Lung (tissue), 12 donors: Measurements from ENCODE around the gene TPCN2. TPM values are rescaled to one million over a fixed set of nuclear protein-coding genes. Genes with fewer than 3 reads are reported as not detected.

Source experiments
- ATAC-seq: fragments of 200-7000 bp; cut with Tn5 transposase; one replicate; pipeline ENCODE4 v1.9.1; 2020; ENCODE audit warnings: moderate number of reproducible peaks; ENCODE audit not compliant: insufficient read depth, low FRiP score
- DNase-seq, 3 donors: peaks; one replicate each; pipeline ENCODE4 v3.0.0-alpha.2; 2013 to 2017
- H3K27ac ChIP-seq, 2 donors: one replicate each; pipeline ENCODE4 v1.5.1; 2013; ENCODE audit warnings: mild to moderate bottlenecking in 2 of 2, moderate library complexity in 2 of 2, control low read depth in 1 of 2, inconsistent platforms in 1 of 2, low read depth in 1 of 2, low read length in 1 of 2
- H3K27me3 ChIP-seq, 3 donors: one replicate each; pipeline ENCODE4 v1.5.1; 2013; ENCODE audit warnings: low read length in 2 of 3; ENCODE audit not compliant: control insufficient read depth in 3 of 3, insufficient read depth in 3 of 3
- H3K36me3 ChIP-seq, 4 donors: one replicate each; pipeline ENCODE4 v1.5.1; 2013; ENCODE audit warnings: low read length in 4 of 4, mild to moderate bottlenecking in 1 of 4, moderate library complexity in 1 of 4; ENCODE audit not compliant: control insufficient read depth in 4 of 4, insufficient read depth in 4 of 4
- H3K4me1 ChIP-seq, 5 donors: one replicate each; pipeline ENCODE4 v1.5.1; 2013; ENCODE audit warnings: low read length in 5 of 5, mild to moderate bottlenecking in 2 of 5, moderate library complexity in 1 of 5; ENCODE audit not compliant: control insufficient read depth in 5 of 5, insufficient read depth in 5 of 5
- H3K4me3 ChIP-seq: one replicate; pipeline ENCODE4 v1.5.1; 2013; ENCODE audit warnings: mild to moderate bottlenecking, control low read depth, moderate library complexity
- H3K9ac ChIP-seq, 2 donors: one replicate each; pipeline ENCODE4 v1.5.1; 2013; ENCODE audit warnings: low read length in 2 of 2, control low read depth in 1 of 2; ENCODE audit not compliant: insufficient read depth in 1 of 2
- H3K9me3 ChIP-seq, 4 donors: one replicate each; pipeline ENCODE4 v1.5.1; 2013; ENCODE audit warnings: low read length in 3 of 4, mild to moderate bottlenecking in 1 of 4, moderate library complexity in 1 of 4; ENCODE audit not compliant: control insufficient read depth in 4 of 4, insufficient read depth in 3 of 4
- WGBS, 2 donors: extraction: QIAGEN DNeasy Blood & Tissue Kit; methylation state at CpG; one replicate each; pipeline ENCODE4 v1.1.7; 2013; 5-methylcytosine and 5-hydroxymethylcytosine counted together
- polyA plus RNA-seq, 2 donors: library from polyadenylated mRNA; stranded (reverse); fragments of 200-250 nt; gene quantifications; one replicate each; pipeline ENCODE4 v1.2.1, GENCODE V29; 2013
- total RNA-seq, 2 donors: library from RNA; depleted of rRNA in 1 of 2; stranded (reverse); fragments of >200 nt in 1 of 2; gene quantifications; one replicate each; pipeline ENCODE4 v1.2.1, GENCODE V29; 2014 to 2021
- TF ChIP-seq, protein P1 (sequence below): IDR thresholded peaks from 2 replicates; pipeline ENCODE4 v1.5.1; 2012; ENCODE audit warnings: mild to moderate bottlenecking; ENCODE audit errors: control extremely low read depth, extremely low read depth
- donor health status: control.
- donor health status: control.
- donor health status: Bipolar disorder and iron deficiency.
- donor health status: healthy.
- donor health status: DM: yes; HTN: yes; CAD: no.

Gene TPCN2
- total and polyA plus RNA-seq, 4 donors = 10.0 to 25.0 (median 14.5) TPM

DNA sequence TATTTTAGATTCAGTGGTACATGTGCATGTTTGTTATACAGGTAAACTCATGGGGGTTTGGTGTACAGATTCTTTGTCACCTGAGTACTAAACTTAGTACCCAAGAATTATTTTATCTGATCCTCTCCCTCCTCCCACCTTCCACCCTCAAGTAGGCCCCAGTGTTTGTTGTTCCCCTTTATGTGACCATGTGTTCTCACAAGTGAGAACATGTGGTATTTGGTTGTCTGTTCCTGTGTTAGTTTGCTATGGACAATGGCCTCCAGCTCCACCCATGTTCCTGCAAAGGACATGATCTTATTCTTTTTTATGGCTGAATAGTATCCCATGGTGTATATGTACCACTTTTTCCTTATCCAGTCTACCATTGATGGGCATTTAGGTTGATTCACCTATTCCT lies 113.8 kb downstream of the TPCN2 start:
- Histone ChIP-seq H3K4me3 (no peak overlapping the region), H3K36me3 (no peaks in the 10 kb centered on the region), H3K27me3 (no peaks in the 10 kb centered on the region), H3K9ac (no peak overlapping the region), H3K4me1 (peaks cover 0 to 6% (median 4%) of the 10 kb centered on the region in 5 donors), H3K9me3 (peaks cover 0 to 5% (median 2%) of the 10 kb centered on the region in 4 donors), H3K27ac (no peak overlapping the region)
- ATAC-seq = no peak
- TF ChIP-seq, protein P1, sequence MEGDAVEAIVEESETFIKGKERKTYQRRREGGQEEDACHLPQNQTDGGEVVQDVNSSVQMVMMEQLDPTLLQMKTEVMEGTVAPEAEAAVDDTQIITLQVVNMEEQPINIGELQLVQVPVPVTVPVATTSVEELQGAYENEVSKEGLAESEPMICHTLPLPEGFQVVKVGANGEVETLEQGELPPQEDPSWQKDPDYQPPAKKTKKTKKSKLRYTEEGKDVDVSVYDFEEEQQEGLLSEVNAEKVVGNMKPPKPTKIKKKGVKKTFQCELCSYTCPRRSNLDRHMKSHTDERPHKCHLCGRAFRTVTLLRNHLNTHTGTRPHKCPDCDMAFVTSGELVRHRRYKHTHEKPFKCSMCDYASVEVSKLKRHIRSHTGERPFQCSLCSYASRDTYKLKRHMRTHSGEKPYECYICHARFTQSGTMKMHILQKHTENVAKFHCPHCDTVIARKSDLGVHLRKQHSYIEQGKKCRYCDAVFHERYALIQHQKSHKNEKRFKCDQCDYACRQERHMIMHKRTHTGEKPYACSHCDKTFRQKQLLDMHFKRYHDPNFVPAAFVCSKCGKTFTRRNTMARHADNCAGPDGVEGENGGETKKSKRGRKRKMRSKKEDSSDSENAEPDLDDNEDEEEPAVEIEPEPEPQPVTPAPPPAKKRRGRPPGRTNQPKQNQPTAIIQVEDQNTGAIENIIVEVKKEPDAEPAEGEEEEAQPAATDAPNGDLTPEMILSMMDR = no peak
- no peak for DNase-seq

DNA sequence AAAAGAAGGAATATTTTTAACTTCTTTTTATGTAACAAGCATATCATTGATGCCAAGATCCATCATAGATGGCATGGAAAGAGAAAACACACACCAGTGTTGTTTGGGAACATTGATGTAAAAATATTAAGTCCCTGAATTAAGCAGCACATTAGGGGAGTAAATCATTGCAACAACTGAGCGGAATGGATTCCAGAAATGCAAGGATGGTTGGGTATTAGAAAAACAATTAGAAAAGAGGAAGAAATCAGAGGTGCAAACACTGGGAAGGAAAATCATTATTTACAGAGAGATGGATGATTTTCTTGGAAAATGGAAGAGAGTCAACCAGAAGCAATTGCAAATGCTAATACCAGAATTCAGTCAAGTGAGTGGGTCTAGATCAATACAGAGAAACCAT lies 115.1 kb downstream of the TPCN2 start:
- Histone ChIP-seq H3K9me3 (peaks cover 0 to 5% (median 2%) of the 10 kb centered on the region in 4 donors), H3K36me3 (no peaks in the 10 kb centered on the region), H3K4me1 (peaks cover 0 to 2% (median 0%) of the 10 kb centered on the region in 5 donors), H3K9ac (no peak overlapping the region), H3K27me3 (no peaks in the 10 kb centered on the region), H3K27ac (no peak overlapping the region), H3K4me3 (no peak overlapping the region)
- no peak for ATAC-seq
- 94 to 99% methylated on average over 1 of the region's 1 CpG for WGBS, 2 donors
- no peak for DNase-seq
- TF ChIP-seq, protein P1 = no peak

DNA sequence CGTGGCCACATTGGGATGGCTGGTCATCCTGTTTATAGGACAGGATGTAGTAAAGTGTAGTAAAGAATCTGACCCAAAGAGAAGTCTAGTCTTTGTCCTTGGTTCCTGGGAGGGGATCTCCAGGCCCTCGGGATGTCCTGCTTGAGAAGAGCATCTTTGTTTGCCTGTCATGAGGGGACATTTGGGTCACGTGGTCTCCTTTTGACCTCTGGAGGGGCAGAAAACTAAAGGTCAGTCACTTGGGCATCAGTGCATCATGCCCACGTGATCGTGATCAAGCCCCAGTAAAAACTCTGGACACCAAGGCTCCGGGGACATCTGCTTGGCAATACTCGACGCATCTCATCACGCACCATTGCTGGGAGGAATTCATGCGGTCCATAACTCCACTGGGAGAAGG lies 116.1 kb downstream of the TPCN2 start:
- no peak for ATAC-seq
- no peak for DNase-seq
- Histone ChIP-seq H3K9ac (no peak overlapping the region), H3K4me3 (no peak overlapping the region), H3K9me3 (peaks cover 0 to 5% (median 2%) of the 10 kb centered on the region in 4 donors), H3K27ac (no peak overlapping the region), H3K36me3 (no peaks in the 10 kb centered on the region), H3K4me1 (peaks cover 0 to 2% (median 0%) of the 10 kb centered on the region in 5 donors), H3K27me3 (no peaks in the 10 kb centered on the region)
- TF ChIP-seq, protein P1 = no peak
- WGBS, 2 donors = 83 to 88% methylated on average over 10 of the region's 10 CpGs

DNA sequence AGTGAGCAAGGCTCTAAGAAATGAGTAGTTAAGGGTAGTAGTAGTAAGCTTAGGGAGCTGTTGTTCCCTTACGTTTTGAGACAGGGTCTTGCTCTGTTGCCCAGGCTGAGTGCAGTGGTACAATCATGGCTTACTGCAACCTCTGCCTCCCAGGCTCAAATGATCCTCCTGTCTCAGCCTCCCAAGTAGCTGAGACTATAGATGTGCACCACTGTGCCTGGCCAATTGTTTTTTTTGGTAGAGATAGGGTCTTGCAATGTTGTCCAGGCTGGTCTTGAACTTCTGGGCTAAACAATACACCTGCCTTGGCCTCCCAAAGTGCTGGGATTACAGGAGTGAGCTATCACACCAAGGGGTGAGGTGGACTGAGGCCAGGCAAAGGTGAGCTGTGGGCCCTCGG lies 117.0 kb downstream of the TPCN2 start:
- Histone ChIP-seq H3K4me1 (peaks cover 0 to 2% (median 0%) of the 10 kb centered on the region in 5 donors), H3K9me3 (peaks cover 0 to 5% (median 2%) of the 10 kb centered on the region in 4 donors), H3K9ac (no peak overlapping the region), H3K4me3 (no peak overlapping the region), H3K27me3 (no peaks in the 10 kb centered on the region), H3K27ac (no peak overlapping the region), H3K36me3 (no peaks in the 10 kb centered on the region)
- ATAC-seq (no peak), DNase-seq (no peak)
- TF ChIP-seq, protein P1 = no peak
- WGBS, 2 donors = 93 to 95% methylated on average over 2 of the region's 2 CpGs
